ENCODE data around the gene SUB1.

- TF ChIP-seq POLR2A (IDR thresholded peaks at IDR 0.05; ENCODE audit: low read depth, low read length): no peak
- no peak for TF ChIP-seq POLR2AphosphoS5 (IDR thresholded peaks at IDR 0.05; ENCODE audit: low read depth, low read length)
- TF ChIP-seq TAF1 (IDR thresholded peaks at IDR 0.05; ENCODE audit: borderline replicate concordance, low read depth, low read length): no peak
Measured at GRCh38 chr5:32595118-32595517, 9.8 kb downstream of the SUB1 start.
